ENCODE data around the gene BNC2. TPM values are rescaled to one million over a fixed set of nuclear protein-coding genes. Genes with fewer than 3 reads are reported as not detected.

The BNC2 gene
- total RNA-seq, 4 donors from 2014 or later = 17.2 to 26.7 (median 20.1) TPM

DNA sequence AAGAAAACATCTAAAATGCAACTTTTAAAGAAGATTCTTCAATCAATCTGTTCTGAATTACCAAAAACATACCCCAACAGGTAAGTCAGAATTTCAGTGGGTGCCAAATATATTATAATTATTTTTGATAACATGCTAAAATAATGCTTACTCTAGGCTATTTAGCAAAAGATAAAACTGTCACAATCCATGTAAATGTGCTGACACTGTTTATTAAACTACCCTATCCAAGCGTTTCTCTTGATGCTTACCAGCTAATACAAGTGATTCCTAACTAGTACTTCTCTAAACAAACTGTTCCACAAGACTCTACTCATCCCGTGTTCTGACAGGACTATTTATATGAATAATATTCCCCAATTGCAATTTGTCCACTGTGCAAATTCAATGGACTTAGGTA lies 236.7 kb downstream of the BNC2 start:
- TF ChIP-seq, protein P1, sequence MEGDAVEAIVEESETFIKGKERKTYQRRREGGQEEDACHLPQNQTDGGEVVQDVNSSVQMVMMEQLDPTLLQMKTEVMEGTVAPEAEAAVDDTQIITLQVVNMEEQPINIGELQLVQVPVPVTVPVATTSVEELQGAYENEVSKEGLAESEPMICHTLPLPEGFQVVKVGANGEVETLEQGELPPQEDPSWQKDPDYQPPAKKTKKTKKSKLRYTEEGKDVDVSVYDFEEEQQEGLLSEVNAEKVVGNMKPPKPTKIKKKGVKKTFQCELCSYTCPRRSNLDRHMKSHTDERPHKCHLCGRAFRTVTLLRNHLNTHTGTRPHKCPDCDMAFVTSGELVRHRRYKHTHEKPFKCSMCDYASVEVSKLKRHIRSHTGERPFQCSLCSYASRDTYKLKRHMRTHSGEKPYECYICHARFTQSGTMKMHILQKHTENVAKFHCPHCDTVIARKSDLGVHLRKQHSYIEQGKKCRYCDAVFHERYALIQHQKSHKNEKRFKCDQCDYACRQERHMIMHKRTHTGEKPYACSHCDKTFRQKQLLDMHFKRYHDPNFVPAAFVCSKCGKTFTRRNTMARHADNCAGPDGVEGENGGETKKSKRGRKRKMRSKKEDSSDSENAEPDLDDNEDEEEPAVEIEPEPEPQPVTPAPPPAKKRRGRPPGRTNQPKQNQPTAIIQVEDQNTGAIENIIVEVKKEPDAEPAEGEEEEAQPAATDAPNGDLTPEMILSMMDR (IDR thresholded peaks at IDR 0.05; ENCODE audit: low read depth) = no peak

DNA sequence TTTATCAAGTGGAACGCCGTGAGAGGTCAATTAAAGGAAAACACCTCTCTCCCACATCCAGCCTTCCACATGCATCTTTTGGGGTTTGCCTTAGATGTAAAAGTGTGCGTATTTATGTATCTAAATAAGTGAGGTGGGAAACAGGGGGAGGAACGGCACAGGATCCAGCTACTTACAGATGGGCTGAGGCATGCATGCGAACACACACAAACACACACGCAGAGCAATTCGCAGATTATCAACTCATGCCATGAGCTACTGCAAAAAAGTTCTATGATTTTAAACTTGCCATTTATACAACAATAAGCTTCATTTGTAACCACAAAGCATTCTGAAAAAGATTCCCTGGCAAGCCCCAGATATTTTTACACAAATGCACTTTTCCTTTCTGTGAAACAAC lies 242.1 kb downstream of the BNC2 start:
- TF ChIP-seq, protein P1 (IDR thresholded peaks at IDR 0.05; ENCODE audit: low read depth) = no peak

DNA sequence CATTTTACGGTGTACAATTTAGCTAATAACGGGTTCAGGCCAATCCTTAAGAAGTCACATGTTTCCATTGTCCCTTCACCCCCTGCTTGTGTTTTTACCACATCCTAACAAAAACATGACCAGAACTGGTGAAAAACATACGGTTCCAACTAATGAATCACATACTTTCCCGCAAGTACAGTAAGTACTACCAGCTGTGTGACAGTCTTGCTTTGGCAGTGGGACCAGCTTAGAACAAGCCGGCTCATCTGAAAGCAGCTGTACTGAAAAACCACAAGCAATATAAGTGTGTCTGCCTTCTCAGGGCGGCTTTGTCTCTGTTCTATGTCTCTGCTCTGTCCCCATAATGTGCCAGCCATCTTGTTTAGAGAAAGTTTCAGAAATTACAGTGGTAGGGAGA lies 242.5 kb downstream of the BNC2 start:
- TF ChIP-seq, protein P1 (IDR thresholded peaks at IDR 0.05; ENCODE audit: low read depth) = no peak

DNA sequence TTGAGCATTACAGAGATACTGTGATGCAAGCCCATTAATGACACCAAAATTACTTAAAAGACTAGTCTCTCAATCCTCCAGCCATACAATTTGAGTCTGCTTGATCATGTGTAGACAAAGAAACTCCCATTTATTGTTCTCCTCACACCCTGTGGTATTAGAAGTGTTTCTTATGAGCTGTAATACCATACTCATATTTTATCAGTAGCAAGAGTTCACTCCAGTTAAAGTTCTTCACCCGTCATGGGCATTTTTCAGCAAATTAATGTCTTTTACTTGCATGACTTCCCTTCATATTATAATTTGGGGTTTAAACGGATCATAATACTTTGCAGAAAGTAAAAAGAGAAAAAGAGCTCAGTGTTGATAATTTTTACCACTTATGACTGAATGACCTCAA lies 242.9 kb downstream of the BNC2 start:
- TF ChIP-seq, protein P1 (IDR thresholded peaks at IDR 0.05; ENCODE audit: low read depth) = no peak

DNA sequence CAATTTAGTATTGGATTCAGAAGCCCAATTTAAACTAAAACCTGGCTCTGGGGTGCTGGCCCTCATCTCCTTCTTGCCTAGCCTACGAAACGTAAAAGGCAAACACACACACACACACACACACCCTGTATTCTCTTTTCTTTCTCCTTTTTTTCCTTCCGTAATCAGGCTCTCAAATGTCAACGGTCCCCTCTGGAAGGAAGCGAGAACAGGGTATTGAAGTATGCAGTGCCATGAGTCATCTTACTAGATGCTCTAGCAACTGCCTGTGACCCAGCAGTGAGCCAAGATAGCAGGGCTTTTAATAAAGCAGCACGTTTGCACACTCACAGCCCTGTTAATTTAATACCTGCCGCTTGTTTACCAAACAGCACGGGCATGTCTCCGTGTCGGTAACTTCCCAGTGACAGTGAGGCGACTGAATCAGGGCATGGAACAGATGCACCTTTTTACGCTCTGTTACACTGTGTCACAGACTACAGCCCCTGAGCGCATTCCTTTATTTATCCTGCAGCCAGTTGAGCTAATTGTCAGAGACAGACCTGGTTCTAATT lies 243.8 kb downstream of the BNC2 start:
- TF ChIP-seq, protein P1 (IDR thresholded peaks at IDR 0.05; ENCODE audit: low read depth) = no peak

DNA sequence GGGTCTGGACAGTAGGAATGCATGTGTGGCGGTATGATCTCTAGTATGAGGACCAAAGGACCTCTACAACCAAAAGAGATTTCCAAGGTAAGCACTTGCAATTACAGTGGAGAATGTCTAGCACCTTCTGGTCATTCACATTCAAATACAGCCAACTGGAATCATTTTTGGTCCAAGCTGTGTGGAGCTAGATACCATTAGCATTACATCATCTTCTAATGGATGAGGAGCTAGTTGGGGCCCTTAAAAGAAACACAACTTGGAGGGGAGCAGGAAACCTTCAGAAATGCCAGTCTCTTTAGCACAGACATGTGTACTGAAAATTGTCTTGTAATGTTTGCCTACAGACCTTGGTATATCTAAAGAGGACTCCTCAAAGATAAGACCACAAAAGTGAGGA lies 244.7 kb downstream of the BNC2 start:
- TF ChIP-seq, protein P1 (IDR thresholded peaks at IDR 0.05; ENCODE audit: low read depth) = no peak

DNA sequence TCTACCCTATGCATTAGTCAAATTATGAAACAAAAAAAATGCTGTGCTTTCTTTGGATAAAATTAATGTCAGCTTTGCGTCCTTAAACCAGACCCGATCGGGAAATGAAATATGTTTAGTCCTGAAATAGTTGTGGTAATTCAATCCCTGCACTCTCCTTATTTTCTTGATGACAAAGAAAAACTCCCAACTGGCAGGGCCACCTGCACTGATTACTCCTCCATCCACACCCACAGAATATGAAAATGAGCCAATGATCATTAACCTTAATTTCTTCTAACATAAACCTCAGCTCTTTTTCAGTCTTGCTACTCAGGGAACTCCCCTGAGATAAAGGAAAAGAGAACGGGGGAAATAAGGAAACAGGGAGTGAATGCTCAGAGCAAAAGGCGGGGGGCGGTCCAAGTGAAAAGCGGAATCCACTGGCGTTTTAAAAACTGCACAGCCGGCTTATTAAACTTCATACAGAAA lies 245.3 kb downstream of the BNC2 start:
- TF ChIP-seq, protein P1 (IDR thresholded peaks at IDR 0.05; ENCODE audit: low read depth) = no peak

Measured in subcutaneous adipose tissue (tissue), 4 donors.